GM13976 (cell line): Measurements from ENCODE around the gene RETN.
"Not testable (repeated sequence)": the region's sequence is repeated elsewhere in the genome, so short reads cannot be mapped to it uniquely, and the experiment has no call there.

ENCODE experiments used
- DNase-seq: peaks from one replicate; pipeline ENCODE4 v3.0.0; 2012; ENCODE audit warnings: low spot score
- in situ Hi-C: fragments of 300-500 bp; cut with MboI; formaldehyde crosslinking; loops from one replicate; pipeline ENCODE4 v1.12.0; 2022; ENCODE audit warnings: low sequenced_read_pairs, mixed read lengths, inconsistent platforms; ENCODE audit not compliant: unreplicated experiment
- TF ChIP-seq, protein P1 (sequence below): IDR thresholded peaks from 2 replicates; pipeline ENCODE4 v1.5.1; 2012; ENCODE audit warnings: borderline replicate concordance, mild to moderate bottlenecking; ENCODE audit not compliant: insufficient read depth; ENCODE audit errors: extremely low read depth, missing control alignments, control extremely low read depth

RETN gene

GRCh38 chr19:7638802-7639465 lies 29.9 kb upstream of the RETN start:
- DNase-seq, result no peak
- in situ Hi-C loops, result no loop called here
- TF ChIP-seq, protein P1, sequence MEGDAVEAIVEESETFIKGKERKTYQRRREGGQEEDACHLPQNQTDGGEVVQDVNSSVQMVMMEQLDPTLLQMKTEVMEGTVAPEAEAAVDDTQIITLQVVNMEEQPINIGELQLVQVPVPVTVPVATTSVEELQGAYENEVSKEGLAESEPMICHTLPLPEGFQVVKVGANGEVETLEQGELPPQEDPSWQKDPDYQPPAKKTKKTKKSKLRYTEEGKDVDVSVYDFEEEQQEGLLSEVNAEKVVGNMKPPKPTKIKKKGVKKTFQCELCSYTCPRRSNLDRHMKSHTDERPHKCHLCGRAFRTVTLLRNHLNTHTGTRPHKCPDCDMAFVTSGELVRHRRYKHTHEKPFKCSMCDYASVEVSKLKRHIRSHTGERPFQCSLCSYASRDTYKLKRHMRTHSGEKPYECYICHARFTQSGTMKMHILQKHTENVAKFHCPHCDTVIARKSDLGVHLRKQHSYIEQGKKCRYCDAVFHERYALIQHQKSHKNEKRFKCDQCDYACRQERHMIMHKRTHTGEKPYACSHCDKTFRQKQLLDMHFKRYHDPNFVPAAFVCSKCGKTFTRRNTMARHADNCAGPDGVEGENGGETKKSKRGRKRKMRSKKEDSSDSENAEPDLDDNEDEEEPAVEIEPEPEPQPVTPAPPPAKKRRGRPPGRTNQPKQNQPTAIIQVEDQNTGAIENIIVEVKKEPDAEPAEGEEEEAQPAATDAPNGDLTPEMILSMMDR, result no peak

GRCh38 chr19:7639863-7640348 lies 28.9 kb upstream of the RETN start:
- no peak for DNase-seq
- in situ Hi-C loops, result no loop called here
- TF ChIP-seq, protein P1, result no peak

GRCh38 chr19:7640803-7641202 lies 28.0 kb upstream of the RETN start:
- TF ChIP-seq, protein P1, result no peak
- in situ Hi-C loops, result no loop called here
- DNase-seq, result no peak

GRCh38 chr19:7641290-7642276 lies 27.3 kb upstream of the RETN start:
- TF ChIP-seq, protein P1, result no peak
- in situ Hi-C loops, result no loop called here
- DNase-seq, result no peak

DNA sequence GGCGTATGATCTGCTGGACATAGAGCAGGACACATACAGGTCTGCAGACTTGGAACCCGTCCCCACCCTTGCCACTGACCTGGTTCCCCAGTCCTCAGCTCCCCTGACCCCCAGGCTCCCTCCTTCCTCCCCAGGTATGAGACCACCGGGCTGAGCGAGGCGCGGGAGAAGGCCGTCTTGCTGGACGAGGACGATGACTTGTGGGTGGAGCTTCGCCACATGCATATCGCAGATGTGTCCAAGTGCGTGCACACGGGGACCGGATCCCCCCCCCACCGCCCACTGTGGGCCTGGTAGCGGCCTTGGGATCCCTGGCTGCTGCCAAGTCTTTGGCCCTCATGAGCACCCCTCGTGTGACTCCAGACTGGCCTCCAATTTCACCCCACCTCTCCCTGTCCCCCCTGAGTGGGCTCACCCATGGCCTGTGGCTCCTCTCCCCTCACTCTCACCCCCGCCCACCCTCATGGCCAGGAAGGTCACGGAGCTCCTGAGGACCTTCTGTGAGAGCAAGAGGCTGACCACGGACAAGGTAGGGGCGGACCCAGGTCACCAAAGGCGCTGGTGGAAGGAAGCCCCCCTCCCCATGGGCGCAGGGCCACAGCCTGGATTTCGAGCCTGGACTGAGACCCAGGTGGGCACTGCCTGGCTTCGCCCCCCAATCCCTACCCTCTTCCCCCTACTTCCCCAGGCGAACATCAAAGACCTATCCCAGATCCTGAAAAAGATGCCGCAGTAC lies 26.4 kb upstream of the RETN start:
- no peak for DNase-seq
- in situ Hi-C loops, result no loop called here
- TF ChIP-seq, protein P1, result no peak

GRCh38 chr19:7643031-7643415 lies 25.8 kb upstream of the RETN start:
- TF ChIP-seq, protein P1, result no peak
- in situ Hi-C loops, result no loop called here

GRCh38 chr19:7643629-7644549 lies 25.0 kb upstream of the RETN start:
- DNase-seq, result peak; percentile 62
- in situ Hi-C loops, result not testable (repeated sequence)

More at GRCh38 chr19:7643031-7643415, 25.8 kb upstream of the RETN start:
- no peak for DNase-seq
